AG04450 (cell line): Measurements from ENCODE around the gene PACRG. TPM values are rescaled to one million over a fixed set of nuclear protein-coding genes. Genes with fewer than 3 reads are reported as not detected.

Source experiments
- CTCF ChIA-PET: fragments of 300-600, 350-600 bp; formaldehyde crosslinking; extraction: SDS; loops from one replicate; lab custom pipeline; 2022; ENCODE audit warnings: antibody characterized with exemption, inconsistent platforms; lab: Charles Lee
- POLR2A ChIA-PET: fragments of 350-600 bp; formaldehyde crosslinking; extraction: SDS; loops from one replicate; lab custom pipeline; 2021; ENCODE audit warnings: antibody characterized with exemption, inconsistent platforms; lab: Yijun Ruan, JAX
- DNase-seq: peaks from one replicate; pipeline ENCODE4 v3.0.0-alpha.2; 2011; ENCODE audit warnings: low read depth, low spot score
- H3K27ac ChIP-seq: one replicate; pipeline ENCODE4 v1.5.1; 2012; ENCODE audit warnings: low read depth, low read length, control low read depth
- H3K27me3 ChIP-seq: one replicate; pipeline ENCODE4 v1.6.0; 2012; ENCODE audit warnings: low read length; ENCODE audit not compliant: control insufficient read depth, insufficient read depth
- H3K4me3 ChIP-seq: 2 replicates; pipeline ENCODE4 v1.5.1; 2011; ENCODE audit warnings: mild to moderate bottlenecking, low read depth, low read length, control low read depth
- H3K9me3 ChIP-seq: 2 replicates; pipeline ENCODE4 v1.5.1; 2012; ENCODE audit warnings: low read length; ENCODE audit not compliant: control insufficient read depth, insufficient read depth
- polyA plus RNA-seq: library from polyadenylated mRNA; depleted of rRNA; stranded (reverse); fragments of >200 nt; gene quantifications from 2 replicates; pipeline ENCODE4 v1.2.3, GENCODE V29; 2011
- TF ChIP-seq, protein P1 (sequence below): IDR thresholded peaks from 2 replicates; pipeline ENCODE4 v1.5.1; 2011; ENCODE audit warnings: low read depth, low read length, control low read depth, inconsistent platforms

Gene PACRG
- polyA plus RNA-seq, 1 experiment: not detected

DNA sequence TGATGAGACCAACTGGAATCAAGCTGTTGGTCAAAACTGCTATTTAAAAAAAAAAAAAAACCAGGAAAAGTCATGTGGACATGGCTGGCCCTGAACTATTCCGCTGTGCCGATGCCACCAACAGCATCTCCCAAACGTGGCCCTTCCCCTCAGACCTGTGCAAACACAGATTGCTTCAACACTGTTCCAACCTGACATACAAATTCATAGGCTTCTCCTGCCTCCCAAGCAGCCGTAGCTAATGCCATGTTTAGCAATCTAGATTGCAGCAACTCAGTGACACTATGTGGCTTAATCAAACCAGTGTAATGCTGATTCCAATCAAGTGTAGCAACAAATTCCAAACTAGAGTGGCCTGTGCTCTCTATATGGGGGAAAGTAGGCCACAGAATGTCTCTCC, 16.4 kb upstream of the PACRG start:
- ChIA-PET CTCF (no interaction called here), POLR2A (no interaction called here)
- Histone ChIP-seq H3K4me3 (no peak overlapping the region), H3K27me3 (no peaks in the 10 kb centered on the region), H3K9me3 (no peaks in the 10 kb centered on the region; the same call in 1 of the 2 replicates), H3K27ac (no peak overlapping the region)
- TF ChIP-seq, protein P1, sequence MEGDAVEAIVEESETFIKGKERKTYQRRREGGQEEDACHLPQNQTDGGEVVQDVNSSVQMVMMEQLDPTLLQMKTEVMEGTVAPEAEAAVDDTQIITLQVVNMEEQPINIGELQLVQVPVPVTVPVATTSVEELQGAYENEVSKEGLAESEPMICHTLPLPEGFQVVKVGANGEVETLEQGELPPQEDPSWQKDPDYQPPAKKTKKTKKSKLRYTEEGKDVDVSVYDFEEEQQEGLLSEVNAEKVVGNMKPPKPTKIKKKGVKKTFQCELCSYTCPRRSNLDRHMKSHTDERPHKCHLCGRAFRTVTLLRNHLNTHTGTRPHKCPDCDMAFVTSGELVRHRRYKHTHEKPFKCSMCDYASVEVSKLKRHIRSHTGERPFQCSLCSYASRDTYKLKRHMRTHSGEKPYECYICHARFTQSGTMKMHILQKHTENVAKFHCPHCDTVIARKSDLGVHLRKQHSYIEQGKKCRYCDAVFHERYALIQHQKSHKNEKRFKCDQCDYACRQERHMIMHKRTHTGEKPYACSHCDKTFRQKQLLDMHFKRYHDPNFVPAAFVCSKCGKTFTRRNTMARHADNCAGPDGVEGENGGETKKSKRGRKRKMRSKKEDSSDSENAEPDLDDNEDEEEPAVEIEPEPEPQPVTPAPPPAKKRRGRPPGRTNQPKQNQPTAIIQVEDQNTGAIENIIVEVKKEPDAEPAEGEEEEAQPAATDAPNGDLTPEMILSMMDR: no peak
- no peak for DNase-seq

DNA sequence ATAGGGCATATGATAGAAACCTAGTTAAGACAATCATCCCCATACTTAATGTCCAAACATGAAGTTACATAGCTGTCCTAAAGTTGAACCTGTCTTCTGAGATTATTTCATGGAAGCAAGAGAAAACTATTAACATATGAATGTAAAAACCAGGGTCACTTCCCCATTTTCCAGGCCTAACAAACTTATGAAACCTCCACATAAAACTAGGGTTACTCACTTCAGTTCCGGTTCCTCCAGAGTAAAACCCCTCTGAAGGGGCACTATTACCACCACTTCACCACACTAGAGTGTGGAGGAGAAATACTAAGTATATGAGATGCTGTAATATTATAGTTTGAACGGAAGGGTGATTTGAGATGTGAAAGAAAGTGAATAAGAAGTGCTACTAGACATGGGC, 15.1 kb upstream of the PACRG start:
- no peak for DNase-seq
- H3K4me3 ChIP-seq: no peak overlapping the region
- no peaks in the 10 kb centered on the region for H3K27me3 ChIP-seq
- ChIA-PET CTCF (no interaction called here), POLR2A (no interaction called here)
- H3K27ac ChIP-seq: no peak overlapping the region
- peaks cover 2% of the 10 kb centered on the region for H3K9me3 ChIP-seq
- TF ChIP-seq, protein P1: no peak

DNA sequence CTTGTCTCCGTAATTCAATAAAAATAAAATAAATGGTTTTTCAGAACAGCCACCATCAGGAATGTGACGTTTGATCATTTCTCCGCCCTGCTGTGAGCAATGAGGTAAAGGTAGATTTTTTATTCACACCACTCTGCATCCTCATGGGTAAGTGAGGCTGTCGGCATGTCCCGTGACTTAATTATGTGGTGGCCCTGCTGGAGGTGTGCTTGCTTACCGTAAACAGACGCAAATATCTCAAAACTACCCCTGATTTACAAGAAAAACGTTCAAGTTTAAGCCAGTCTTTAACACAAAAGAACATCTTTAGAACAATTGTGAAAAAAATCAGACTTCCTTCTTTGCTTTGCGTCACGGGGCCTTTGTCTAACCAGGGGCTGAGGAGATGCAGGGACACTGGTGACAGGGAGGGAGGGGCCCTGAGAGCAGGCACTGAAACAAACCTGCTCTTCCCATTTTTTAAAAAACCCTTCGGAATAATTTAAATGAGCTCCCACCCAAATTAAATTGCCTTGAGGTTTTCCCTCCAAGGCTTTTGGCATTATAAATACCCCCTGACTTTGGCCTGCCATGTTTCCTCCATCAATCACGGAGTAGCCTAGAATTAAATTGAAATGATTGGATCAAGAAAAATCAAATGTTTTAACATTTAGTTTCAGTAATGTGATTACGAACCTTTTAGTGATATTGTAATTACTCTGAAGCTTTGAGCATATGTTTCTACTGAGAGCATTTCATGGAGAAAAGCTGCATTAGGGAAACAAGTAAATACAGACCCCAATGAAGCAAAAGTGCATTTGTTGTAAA, 13.6 kb upstream of the PACRG start:
- Histone ChIP-seq H3K27ac (no peak overlapping the region), H3K27me3 (no peaks in the 10 kb centered on the region), H3K4me3 (no peak overlapping the region), H3K9me3 (peaks cover 2% of the 10 kb centered on the region)
- ChIA-PET CTCF (interaction anchor here (0.6 kb wide), 1 partner anchor 1326 kb away, joined by 3 read pairs; no protein-coding TSS in a partner anchor), POLR2A (interaction anchor here (0.7 kb wide), 1 partner anchor 651 kb away, joined by 5 read pairs; no protein-coding TSS in a partner anchor)
- TF ChIP-seq, protein P1: no peak
- no peak for DNase-seq

DNA sequence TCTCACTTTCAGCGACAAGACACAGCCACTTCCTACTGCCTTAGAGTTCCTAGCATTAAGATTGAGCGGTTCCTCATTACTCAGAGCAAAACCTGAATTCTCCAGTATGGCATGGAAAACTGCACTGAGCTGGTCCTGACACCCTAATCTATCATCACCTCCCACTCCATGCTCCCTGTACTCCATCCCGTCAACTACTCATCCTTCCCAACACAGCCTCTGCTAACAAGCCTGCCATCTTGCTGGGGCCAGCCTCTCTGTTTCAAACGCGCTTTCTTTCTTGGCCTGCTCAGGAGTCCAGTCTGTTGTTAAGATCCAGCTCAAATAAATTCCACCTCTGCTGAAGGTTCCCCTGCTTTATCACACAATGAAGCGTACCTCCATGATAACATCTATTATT, 12.2 kb upstream of the PACRG start:
- Histone ChIP-seq H3K27me3 (no peaks in the 10 kb centered on the region), H3K9me3 (peaks cover 2% of the 10 kb centered on the region), H3K27ac (no peak overlapping the region), H3K4me3 (no peak overlapping the region)
- ChIA-PET CTCF (no interaction called here), POLR2A (no interaction called here)
- DNase-seq: no peak
- TF ChIP-seq, protein P1: no peak

DNA sequence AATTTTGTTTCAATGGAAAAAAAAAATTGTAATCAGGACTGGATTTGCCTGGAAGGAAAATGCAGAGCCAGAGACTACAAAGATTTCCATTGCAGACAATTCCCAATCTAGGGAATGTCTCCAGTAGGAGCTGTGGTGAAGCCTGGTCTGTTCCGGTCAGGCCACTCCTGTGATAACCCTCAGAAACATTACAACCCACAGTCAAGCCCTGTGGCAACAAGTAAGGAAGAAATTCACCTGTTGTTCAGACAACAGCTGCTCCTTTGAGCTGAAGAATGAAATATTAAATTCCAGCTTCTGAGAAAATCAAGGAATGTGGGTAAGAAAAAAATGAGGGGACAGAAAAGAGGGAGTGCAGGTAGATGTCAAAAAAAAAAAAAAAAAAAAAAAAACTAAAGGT, 8.2 kb upstream of the PACRG start:
- peaks cover 2% of the 10 kb centered on the region for H3K9me3 ChIP-seq
- TF ChIP-seq, protein P1: no peak
- no peak overlapping the region for H3K27ac ChIP-seq
- ChIA-PET POLR2A (no interaction called here), CTCF (no interaction called here)
- DNase-seq: no peak
- H3K27me3 ChIP-seq: no peaks in the 10 kb centered on the region
- no peak overlapping the region for H3K4me3 ChIP-seq
